ENCODE measurements around the gene SUMO4.

- TF ChIP-seq CTCF (IDR thresholded peaks at IDR 0.05) (no peak), POLR2A (IDR thresholded peaks at IDR 0.05) (no peak), EP300 (IDR thresholded peaks at IDR 0.05) (no peak), POLR2AphosphoS5 (IDR thresholded peaks at IDR 0.05) (no peak)
These were observed 43.8 kb upstream of the SUMO4 start for GRCh38 chr6:149356081-149356750.

Data from sigmoid colon (tissue), 4 donors.